Upper lobe of left lung (tissue), 4 donors: ENCODE data around the gene OSBPL5.

Source experiments
- CTCF ChIP-seq, 6 experiments: fragments of 450-650 bp in 4 of 6; fragments of 200-600 bp in 2 of 6; sonication (generic) in 2 of 6; IDR thresholded peaks; one replicate each; pipeline ENCODE4 v1.5.1; 2016 to 2019; ENCODE audit warnings: antibody characterized with exemption in 6 of 6
- POLR2A ChIP-seq, 4 donors: fragments of 450-650 bp; IDR thresholded peaks; one replicate each; pipeline ENCODE4 v1.5.1; 2016 to 2017; ENCODE audit warnings: antibody characterized with exemption in 4 of 4, mild to moderate bottlenecking in 2 of 4

- no peak for TF ChIP-seq POLR2A (IDR thresholded peaks at IDR 0.05)
- TF ChIP-seq CTCF (IDR thresholded peaks at IDR 0.05): no peak
Observed at GRCh38 chr11:3090096-3090901, 74.8 kb downstream of the OSBPL5 start.
